HS-27A (cell line): Measurements from ENCODE around the gene PODXL.

ENCODE experiments used
- DNase-seq: peaks from one replicate; pipeline ENCODE4 v3.0.0-alpha.2; 2012; ENCODE audit warnings: low read depth, missing footprints

PODXL gene

DNA sequence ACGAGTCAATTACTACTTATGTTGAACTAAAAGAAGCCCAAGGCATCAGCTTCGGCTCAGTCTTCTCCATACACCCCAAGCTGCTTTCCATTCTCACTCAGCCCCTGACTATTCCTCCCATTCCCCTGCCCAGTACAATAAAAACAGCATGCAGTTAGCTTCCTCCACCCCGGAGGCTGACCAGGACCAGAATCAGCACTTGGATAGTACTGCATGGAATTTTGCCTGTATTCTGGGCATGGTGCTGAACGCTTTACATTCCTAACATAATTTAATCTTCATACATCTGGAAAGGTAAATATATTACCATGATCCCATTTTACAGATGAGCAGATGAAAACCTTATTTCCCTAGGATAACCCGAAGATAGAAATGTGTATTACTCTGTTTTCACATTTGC is 7.5 kb upstream of the PODXL start:
- no peak for DNase-seq

- no peak for DNase-seq
These were observed 6.5 kb upstream of the PODXL start for GRCh38 chr7:131562941-131563340.

DNA sequence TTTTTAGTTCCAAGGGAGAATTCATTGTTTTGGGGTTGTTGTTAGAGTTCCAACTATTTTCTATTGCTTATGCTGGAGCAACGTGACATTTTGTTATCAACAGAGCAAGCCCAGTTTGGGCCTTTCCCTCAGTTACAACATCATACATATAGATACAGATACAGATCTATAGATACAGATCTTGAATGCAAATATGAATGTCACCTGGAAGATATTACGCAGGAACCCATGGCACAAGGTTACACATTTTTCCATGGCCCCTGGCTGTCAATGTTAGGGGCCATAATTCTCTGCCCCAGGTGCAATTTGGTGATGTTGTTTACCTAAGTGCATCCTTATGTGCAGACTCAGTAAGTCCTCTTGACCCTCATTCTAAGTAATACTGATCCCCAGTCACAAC is 3.6 kb upstream of the PODXL start:
- DNase-seq = no peak

GRCh38 chr7:131557652-131558385 is 1.4 kb upstream of the PODXL start:
- DNase-seq = no peak

DNA sequence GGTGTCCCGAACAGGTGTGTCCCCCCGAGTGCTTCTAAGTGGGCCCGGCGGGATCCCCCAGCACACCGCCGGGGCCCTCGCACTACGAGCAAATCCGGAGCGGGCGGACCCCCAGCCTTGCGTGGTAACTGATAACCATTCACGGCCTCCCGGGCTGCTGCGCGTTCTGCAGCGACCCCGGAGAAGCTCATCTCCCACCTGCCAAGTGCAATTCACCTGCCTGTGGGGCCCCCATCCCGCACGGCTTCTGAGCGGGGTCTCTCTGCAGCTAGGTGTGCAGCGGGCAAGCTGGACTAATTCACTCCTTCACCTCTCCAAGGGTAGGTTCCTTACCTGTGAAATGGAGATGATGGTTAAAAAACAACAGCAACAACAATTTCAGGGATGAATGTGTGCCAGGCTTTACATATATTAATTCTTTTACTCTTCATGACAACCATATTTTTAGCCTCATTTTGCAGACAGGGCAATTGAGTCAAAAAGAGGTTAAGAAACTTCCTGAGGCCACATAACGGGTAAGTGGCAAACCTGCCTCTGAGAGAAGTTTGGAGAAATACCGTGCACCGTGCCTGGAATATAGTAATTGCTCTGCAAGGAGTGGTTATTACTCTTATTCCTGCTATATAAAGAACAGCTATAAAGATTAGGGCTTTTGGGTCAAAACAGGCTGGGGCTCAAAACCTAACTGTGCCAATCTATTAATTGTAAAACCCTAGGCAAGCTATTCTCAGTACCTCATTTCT is 652 bp upstream of the PODXL start:
- no peak for DNase-seq

GRCh38 chr7:131555552-131556052 is 826 bp downstream of the PODXL start:
- DNase-seq = no peak

DNA sequence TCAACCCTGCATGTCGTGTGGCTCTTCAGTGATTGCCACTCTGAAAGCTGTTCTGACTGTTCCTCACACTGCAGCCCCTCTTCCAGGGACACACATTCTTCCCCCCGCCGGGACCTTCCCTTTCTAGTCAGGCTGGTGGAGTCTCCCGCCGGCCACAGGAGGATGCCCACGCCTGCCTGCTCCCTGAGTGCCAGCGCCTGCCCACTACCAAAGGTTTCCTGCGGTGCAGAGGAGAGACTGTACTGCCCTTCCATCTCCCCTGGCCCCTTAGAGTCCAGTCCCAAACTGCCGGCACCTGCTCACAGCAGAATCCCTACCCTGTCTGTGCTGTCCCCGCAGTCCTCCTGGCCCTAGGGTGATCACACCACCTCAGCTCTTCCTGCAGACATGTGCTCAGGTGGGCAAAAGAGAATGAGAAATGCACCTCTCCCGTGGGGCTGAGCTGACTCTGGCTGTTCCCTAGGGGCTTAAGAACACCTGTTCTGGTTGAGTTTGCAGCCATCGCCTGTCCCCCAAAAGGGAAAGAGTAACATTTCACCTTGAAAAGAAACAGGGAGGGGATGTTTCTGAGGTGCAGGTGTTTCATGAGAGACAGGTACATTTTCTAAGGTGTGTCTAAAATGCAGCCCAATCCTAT is 1.4 kb downstream of the PODXL start:
- DNase-seq = no peak

GRCh38 chr7:131553931-131554330 is 2.5 kb downstream of the PODXL start:
- DNase-seq = no peak

- no peak for DNase-seq
These were observed 4.4 kb downstream of the PODXL start for GRCh38 chr7:131552053-131552452.

DNA sequence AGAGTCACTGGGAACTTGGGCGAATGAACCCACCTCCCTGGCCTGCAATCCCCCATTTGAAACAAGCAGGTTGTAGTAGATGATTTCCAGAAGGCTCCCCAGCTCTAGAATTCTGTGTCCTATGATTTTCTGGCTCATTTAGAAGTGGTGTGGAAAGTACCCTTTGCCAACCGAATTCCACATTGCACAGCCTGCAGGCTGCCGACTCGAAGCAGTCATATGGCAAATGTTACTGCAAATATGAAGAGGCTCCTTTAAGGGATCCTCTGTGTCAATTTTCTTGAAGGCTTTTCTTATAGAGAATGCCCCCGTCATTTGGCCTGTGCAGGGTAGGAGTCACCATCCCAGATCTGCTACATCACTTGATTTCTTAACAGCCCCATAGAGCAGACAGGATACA is 5.6 kb downstream of the PODXL start:
- DNase-seq = no peak

DNA sequence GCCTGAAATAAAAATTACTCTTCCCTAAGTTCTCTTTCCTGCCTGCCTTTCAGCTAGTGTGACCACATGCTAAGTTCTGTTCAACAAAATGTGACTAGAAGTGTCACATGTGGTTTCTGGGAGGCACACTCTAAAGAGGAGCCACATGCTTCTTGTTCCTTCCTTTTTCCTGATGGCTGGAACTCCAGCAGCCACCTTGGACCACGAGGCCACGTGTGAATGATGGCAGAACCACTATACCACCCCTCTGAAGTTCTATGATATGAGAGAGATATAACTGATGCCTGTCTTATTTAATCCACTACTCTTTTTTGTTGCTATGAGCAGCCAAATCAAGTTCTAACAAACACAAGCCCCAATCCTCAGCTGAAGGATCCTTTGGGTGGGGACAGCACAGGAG is 8.1 kb downstream of the PODXL start:
- no peak for DNase-seq

GRCh38 chr7:131547589-131547988 is 8.8 kb downstream of the PODXL start:
- DNase-seq = no peak

DNA sequence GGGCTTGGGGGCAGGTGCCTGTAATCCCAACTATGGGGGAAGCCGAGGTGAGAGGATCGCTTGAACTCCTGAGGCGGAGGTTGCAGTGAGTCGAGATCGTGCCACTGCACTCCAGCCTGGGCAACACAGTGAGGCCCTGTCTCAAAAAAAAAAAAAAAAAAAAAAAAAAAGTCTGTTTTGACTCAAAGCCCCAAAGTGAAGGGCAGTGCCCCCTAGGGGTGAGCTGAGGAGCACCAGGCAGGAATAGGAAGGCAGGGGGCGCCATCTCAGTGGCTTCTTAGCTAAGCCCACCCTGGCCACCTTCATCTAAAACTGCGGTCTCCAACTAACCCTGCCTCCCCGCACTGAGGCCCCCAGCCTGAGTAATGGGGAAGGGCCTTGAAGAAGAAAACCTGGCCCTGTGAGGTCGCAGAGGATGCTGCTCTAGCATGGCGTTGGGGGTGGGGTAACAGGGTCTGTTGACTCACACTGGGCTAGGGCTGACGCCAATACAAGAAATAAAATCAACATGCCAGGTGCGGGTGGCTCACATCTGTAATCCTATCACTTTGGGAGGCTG is 9.8 kb downstream of the PODXL start:
- DNase-seq = no peak

- DNase-seq = no peak
These were observed 10.3 kb downstream of the PODXL start for GRCh38 chr7:131546126-131546525.

DNA sequence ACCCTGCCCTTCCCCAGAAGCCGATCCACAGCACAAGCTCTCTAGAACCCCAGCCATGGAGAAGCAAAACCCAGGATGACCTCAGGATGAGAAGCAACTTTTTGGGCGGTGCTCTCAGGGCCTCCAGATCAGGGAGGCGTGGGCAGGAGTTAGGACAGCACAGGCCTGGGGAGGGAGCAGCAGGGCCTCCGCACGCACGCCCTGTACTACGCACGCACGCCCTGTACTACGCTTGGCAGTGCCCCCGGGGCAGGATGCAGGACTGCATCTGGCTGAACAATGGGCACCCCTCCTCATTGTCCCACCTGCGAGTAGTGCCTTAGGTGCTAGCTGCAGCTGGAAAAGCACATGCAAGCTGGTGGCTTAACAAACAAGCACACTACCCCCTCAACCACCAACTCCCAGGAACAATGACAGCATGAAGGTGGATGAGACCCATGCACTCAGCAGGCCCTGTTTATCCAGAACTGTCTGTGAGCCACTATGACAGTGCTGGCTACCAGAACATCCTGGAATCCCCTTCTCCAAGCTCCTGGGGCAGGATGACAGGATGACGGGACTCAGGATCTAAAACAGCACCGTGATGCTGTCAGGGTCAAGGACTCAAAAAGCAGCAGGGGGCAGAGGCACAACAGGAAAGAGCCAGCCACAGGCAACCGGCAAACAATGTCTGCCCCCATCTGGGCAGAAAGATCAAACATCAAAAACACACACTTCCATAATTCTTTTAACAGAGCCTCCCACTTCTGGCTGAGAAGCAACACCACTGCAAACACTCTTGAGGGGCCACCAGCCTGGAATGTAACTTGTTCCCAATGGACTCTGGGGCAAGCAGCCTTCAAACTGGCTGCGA is 11.8 kb downstream of the PODXL start:
- DNase-seq = no peak

DNA sequence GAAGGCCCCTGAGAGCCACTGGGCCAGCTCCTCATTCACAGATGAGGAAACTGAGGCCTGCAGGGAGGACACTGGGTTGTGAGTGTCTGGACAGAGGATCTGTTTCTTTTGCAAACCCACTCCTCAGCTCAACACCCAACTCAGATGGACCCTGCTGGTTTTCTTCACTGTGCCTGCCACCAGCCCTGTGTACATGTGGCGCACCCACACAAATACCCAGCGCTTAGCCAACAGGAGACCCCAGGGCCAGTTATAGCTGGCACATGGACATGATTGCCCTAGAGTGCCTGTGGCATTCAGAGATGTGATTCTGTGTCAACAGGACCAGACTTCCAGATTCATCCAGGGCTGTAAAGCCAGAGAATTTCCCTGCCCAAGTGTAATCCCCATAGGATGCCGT is 12.4 kb downstream of the PODXL start:
- no peak for DNase-seq

DNA sequence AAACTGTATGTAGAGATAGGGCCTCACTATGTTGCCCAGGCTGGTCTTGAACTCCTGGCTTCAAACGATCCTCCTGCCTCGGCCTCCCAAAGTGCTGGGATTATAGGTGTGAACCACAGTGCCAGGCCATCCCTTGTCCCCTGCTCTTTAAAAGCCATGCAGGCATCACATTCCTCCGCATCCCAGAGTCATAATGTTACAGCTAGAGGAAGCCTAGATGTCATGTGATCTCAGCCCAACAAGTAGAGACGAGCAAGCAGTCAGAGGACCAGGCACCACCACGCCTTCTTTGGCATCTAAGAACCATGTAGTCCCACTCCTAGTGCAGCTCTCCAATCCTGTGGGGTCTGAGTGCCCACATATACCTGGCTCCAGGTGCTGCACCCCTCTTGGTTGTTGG is 13.1 kb downstream of the PODXL start:
- DNase-seq = no peak

DNA sequence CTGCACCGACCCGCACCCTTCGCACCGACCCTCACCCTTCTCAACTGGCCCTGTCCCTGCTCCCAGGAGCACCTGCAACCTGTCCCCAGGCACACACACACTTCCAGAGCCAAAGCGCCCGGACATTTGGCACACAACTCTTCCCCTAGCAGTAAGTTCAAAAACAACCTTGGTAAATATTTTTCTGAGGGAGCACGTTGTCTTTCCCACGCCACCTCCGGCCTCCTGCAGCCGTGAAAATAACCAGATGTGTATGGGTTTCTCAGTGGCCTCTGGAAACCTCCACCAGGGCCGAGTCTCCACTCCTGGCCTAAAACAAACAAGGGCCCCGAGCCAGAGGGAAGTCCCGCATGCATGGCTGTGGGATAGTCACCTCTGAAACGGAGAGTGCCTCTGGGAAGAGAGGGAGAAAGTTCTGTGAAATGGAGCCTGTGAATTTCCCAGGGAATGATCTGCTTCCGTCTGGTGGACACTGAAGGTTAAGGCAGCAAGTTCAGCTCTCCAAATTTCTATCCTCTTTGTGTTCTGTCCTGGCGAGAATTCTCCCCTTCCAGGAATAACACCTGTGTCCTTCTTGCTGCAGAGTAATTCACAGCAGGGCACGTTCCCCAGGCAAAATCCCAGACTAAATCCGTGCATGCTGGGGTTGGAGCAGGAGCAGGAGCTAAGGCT is 15.8 kb downstream of the PODXL start:
- no peak for DNase-seq

- no peak for DNase-seq
These were observed 17.6 kb downstream of the PODXL start for GRCh38 chr7:131538813-131539179.

- DNase-seq = peak; percentile 40
These were observed 18.2 kb downstream of the PODXL start for GRCh38 chr7:131538071-131538812.

DNA sequence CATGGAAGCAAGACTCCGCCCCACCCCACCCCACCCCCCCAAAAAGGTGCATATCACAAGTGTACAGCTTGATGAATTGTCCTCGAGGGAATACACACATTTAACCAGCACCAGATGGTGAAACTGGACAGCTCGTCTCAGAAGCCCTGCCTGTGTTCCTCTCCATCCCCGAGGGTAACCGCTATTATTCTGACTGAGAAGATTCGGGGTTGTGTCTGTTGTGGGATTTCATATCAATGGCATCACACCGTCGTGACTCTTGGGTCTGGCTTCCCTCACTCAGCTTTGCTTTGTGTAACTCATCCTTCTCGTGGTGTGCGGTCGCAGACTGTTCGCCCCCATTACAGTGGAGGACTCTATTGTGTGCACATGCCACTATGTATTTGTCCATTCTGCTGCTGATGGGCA is 18.9 kb downstream of the PODXL start:
- DNase-seq = no peak
